Right renal pelvis (tissue), 4 donors: ENCODE data around the gene SMYD3. TPM values are rescaled to one million over a fixed set of nuclear protein-coding genes. Genes with fewer than 3 reads are reported as not detected.
"Not testable (repeated sequence)": the region's sequence is repeated elsewhere in the genome, so short reads cannot be mapped to it uniquely, and the experiment has no call there.

Source experiments
- DNase-seq, 4 donors: peaks; one replicate each; pipeline ENCODE4 v3.0.0-alpha.2; 2013; ENCODE audit warnings: low read depth in 4 of 4, low spot score in 3 of 4, missing footprints in 1 of 4
- polyA plus RNA-seq, 4 donors: library from polyadenylated mRNA; unstranded; fragments of 120-200 nt; gene quantifications; one replicate each; pipeline ENCODE4 v1.2.1, GENCODE V29; 2013; ENCODE audit not compliant: insufficient read length in 4 of 4

Gene SMYD3
- polyA plus RNA-seq, 4 donors = 25.1 to 36.1 (median 27.5) TPM

- DNase-seq = no peak
These were observed 564.2 kb downstream of the SMYD3 start for GRCh38 chr1:245942856-245943255.

GRCh38 chr1:245941771-245942170 lies 565.3 kb downstream of the SMYD3 start:
- not testable (repeated sequence) for DNase-seq

DNA sequence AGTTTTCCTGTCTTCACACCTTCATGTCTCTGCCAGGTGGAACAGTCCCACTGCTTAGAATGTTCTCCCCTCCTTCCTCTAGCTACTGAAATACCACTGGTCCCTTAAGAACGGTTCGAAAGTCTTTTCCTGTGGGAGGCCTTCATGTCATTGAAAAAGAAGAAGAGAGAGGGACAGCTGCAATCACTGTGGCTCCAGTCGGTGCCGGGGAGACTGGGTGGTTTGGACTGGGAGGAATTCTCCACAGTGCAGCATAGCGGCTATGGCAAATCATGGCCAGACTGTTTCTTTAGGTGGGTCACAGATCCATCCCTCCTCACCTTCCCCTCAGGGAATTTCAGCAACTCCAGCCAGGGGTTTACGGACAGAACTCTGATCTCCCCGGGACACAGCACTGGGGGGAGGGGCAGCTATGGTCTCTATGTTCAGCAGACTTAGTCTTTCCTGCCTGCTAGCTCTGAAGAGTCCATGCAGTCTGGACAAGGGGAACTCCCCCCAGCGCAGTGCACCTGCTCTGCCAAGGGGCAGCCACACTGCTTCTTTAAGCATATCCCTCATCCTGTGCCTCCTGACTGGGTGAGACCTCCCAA lies 567.2 kb downstream of the SMYD3 start:
- no peak for DNase-seq

GRCh38 chr1:245938046-245938435 lies 569.0 kb downstream of the SMYD3 start:
- DNase-seq = no peak

- DNase-seq = no peak
These were observed 569.6 kb downstream of the SMYD3 start for GRCh38 chr1:245937316-245938045.

DNA sequence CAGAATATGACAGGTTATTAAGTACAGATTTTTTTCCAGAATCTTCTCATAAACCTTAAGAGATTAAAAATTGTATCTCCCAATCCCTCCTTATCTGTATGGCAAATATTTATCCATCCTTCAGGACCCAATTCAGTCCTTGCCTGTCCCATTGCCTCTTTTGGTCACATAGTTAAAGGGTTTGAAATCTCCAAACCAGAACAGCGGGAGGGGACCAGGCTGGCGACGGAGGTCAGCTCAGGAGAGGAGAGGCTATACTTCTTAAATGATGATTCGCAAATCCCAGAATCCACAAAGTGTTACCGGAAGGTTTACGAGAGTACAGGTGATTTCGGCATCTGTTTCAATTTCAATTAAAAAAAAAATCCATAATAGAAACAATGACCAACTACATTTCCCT lies 572.7 kb downstream of the SMYD3 start:
- DNase-seq = no peak

DNA sequence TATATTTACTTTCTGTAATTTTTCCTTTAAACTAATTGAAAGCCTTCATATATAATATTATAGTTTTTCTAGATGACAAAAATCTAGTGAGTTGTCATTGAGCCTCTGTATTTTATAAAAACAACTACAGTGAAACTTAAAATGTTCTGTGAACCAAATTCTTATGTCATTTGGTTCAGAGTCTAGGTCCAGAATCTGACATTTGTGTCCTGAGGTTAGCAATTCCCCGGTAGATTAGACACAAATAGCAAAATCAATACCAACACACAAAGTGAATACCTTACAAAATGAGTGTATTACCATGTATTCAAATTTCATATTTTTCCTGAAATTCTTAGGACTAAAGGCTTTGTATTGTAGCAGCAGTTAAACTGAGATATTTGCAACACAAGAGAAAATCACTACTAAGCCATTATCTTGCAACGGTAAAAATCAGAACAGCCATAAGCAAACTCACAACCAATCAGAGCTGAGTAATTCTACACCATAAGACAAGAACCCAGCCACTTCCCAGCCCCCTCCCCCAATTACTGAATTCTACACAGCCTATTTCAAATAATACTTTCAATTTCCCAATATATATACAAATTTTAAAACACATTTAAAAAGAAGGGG lies 573.5 kb downstream of the SMYD3 start:
- no peak for DNase-seq

GRCh38 chr1:245932302-245932972 lies 574.6 kb downstream of the SMYD3 start:
- no peak for DNase-seq

DNA sequence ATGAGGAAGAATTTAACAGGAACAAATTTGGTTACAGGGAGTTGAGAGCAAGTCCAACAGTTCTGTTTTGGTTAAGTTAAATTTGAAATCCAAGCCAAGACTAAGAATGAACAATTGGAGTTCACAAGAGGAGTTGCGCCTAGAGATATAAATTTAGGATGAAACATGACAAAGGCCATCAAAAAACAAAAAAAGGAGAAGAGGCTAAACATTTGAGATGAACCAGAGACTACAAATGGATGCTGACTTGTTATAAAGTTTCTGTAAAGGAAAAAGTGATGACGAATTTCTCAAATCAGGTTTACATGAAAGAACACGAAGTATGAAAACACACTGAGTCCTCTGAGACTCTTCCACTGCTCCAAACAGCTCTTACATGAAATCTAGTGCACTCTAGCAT lies 575.6 kb downstream of the SMYD3 start:
- no peak for DNase-seq

- DNase-seq = no peak
These were observed 577.9 kb downstream of the SMYD3 start for GRCh38 chr1:245929224-245929623.

GRCh38 chr1:245926888-245927287 lies 580.2 kb downstream of the SMYD3 start:
- DNase-seq = peak in 3 of 4 donors; percentile 21 to 23 (median 22)

DNA sequence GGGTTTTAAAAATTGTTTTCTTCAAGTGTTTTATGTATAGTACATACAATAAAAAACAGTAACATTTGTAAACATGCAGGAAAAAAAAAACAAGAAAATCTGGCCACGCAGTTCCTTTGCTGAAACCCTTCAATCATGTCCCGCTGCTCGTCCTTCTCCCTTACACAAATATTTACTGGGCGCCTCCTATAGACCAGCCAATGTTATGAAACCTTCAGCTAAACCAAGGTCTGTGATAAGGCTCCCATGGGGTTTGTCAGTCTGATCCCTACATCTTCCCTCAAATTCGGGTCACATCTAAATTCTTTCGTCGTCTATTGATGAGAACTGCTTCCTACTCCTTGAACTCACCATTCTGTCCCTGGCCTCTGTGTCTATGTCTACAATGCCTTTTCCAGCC lies 583.9 kb downstream of the SMYD3 start:
- no peak for DNase-seq

GRCh38 chr1:245921417-245921816 lies 585.7 kb downstream of the SMYD3 start:
- DNase-seq = no peak

- no peak for DNase-seq
These were observed 589.7 kb downstream of the SMYD3 start for GRCh38 chr1:245917403-245917802.

GRCh38 chr1:245915841-245916240 lies 591.2 kb downstream of the SMYD3 start:
- no peak for DNase-seq

DNA sequence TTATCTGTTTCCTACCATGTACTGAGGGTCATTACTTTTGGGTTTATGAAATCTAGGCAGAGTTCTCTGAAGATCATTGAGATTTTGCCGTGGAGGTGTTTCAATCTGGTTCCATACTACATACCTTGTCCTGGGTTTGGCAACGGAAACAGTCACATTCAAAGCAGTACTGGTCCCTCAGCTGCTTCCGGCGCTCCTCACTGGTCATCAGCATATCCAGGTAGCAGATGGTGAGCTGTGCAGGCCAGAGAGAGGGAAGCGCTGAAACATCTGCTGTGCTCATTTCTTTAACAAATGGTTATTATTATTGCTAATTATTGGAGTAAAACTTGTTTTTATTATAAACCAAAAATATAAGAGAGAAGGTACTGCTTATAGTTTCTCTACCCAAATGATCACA lies 591.7 kb downstream of the SMYD3 start:
- DNase-seq = no peak

DNA sequence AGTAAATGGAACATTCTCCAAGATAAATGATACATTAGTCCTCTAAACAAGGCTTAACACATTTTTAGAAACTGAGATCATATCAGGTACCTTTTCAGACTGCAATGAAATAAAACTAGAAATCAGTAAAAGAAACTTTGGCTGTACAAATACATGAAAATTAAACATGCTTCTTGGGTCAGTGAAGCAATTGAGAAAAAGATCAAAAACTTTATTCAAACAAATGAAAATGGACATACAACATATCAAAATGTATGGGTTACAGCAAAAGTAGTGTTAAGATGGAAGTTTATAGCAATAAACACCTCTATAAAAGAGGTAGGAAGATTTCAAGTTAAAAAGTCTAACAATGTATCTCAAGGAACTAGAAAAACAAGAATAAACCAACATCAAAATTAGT lies 598.5 kb downstream of the SMYD3 start:
- DNase-seq = no peak

- DNase-seq = no peak
These were observed 600.9 kb downstream of the SMYD3 start for GRCh38 chr1:245906207-245906606.

DNA sequence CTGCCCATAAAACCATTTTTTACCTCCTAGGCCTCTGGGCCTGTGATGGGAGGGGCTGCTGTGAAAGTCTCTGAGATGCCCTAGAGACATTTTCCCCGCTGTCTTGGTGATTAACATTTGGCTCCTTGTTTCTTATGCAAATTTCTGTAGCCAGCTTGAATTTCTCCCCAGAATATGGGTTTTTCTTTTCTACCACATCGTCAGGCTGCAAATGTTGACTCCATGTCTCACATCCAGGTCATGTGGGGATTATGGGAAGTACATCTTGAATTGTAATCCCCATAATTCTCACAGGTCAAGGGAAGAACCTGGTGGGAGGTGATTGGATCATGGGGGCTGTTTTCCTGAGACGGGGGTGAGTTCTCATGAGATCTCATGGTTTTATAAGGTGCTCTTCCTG lies 603.2 kb downstream of the SMYD3 start:
- no peak for DNase-seq

DNA sequence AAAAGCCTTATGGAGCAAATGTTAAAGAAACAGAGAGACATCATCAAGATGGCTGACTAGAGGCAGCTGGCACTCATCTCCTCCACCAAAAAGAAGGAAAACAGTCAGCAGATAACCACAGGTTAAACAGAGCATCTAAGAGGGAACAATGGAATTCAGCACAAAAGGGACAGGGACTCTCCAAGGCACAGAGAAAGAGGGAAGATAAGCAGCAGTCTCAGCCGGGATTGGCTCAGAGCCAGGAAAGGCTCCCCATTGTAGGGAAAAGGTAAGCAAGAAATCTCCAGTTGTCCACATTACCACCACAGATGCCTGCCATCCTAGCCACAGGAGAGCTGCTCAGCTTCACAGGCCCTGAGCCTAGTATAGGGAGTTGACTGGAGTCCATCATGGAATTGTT lies 605.5 kb downstream of the SMYD3 start:
- no peak for DNase-seq

DNA sequence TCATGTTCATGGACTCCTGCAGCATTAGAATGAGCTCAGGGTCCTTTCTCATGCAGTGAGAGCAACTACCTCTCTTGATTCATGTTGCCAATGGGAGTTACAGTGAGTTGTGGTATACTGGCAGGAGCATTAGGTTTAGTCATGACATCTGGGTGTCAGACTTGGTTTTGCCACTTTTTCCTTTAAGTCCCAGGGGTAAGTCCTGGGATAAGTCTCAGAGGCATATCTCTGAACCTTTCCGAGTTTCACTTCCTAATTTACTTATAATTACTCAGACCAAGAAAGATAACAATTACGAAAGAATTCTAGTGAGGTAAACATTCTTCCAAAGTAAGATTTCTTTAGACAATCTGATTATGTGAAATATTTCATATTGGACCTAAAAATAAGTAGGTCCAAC lies 606.0 kb downstream of the SMYD3 start:
- DNase-seq = no peak

- no peak for DNase-seq
These were observed 608.5 kb downstream of the SMYD3 start for GRCh38 chr1:245898581-245898980.
